ENCODE measurements around the gene PFN3. TPM values are rescaled to one million over a fixed set of nuclear protein-coding genes. Genes with fewer than 3 reads are reported as not detected.
A peak's percentile ranks its signal among the peaks of the same experiment; 100 is the strongest.

The PFN3 gene
- total RNA-seq, 5 donors from 2014 or later (not counting 1 experiment from before 2014, with no cell fraction given), result not detected

GRCh38 chr5:177403102-177403791 lies 2.8 kb upstream of the PFN3 start:
- ATAC-seq (replicated peaks in 1 of 4) (peak; percentile 43 to 58 (median 50)), DNase-seq (peak in 34 of 35 experiments; percentile 19 to 82 (median 57))
- Mint-ChIP-seq H3K4me1 (peaks cover 27 to 38% (median 32%) of the 10 kb centered on the region in 3 donors), H3K9me3 (no peaks in the 10 kb centered on the region), H3K4me3 (peak overlapping the region; percentile 75 to 85 (median 79)), H3K36me3 (no peaks in the 10 kb centered on the region), H3K27ac (peak overlapping the region in 1 of 2 donors; percentile 39), H3K27me3 (no peaks in the 10 kb centered on the region)
- ChIA-PET POLR2A (interaction anchor here in 1 of 2 donors (0.5 to 1.9 kb wide), 3 partner anchors 11 to 52 kb away, joined by 3 to 13 read pairs (median 4); partner anchors contain the start of gene GRK6), CTCF (interaction anchor here (0.7 to 4.8 kb wide), 23 partner anchors 9 to 98 kb away, joined by 3 to 100 read pairs (median 9); partner anchors contain the start of genes GRK6 (in 1 of the 2), PDLIM7 (in 1 of the 2) and PRR7 (in 1 of the 2))
- Histone ChIP-seq H3K36me3 (ENCODE audit: control insufficient read depth in 2 of 2, extremely low read depth in 1 of 2, insufficient read depth in 1 of 2, low read length in 1 of 2) (no peaks in the 10 kb centered on the region), H3K9me3 (no peaks in the 10 kb centered on the region), H3K27ac (ENCODE audit: low read length) (peak overlapping the region; percentile 18), H3K4me3 (ENCODE audit: control insufficient read depth in 1 of 2, extremely low read depth in 1 of 2, low read length in 1 of 2) (peak overlapping the region; percentile 60), H3K4me1 (ENCODE audit: control insufficient read depth in 1 of 2, extremely low read depth in 1 of 2, insufficient read depth in 2 of 2, low read length in 2 of 2) (peaks cover 22 to 50% of the 10 kb centered on the region in 2 experiments), H3K27me3 (replicated peaks in 1 of 2; ENCODE audit: control insufficient read depth in 2 of 2, extremely low read depth in 1 of 2, insufficient read depth in 2 of 2, low read length in 1 of 2) (peaks cover 7 to 20% of the 10 kb centered on the region in 2 experiments)
- under 1% methylated on average over 52 of the region's 61 CpGs for WGBS (ENCODE audit: insufficient coverage)

DNA sequence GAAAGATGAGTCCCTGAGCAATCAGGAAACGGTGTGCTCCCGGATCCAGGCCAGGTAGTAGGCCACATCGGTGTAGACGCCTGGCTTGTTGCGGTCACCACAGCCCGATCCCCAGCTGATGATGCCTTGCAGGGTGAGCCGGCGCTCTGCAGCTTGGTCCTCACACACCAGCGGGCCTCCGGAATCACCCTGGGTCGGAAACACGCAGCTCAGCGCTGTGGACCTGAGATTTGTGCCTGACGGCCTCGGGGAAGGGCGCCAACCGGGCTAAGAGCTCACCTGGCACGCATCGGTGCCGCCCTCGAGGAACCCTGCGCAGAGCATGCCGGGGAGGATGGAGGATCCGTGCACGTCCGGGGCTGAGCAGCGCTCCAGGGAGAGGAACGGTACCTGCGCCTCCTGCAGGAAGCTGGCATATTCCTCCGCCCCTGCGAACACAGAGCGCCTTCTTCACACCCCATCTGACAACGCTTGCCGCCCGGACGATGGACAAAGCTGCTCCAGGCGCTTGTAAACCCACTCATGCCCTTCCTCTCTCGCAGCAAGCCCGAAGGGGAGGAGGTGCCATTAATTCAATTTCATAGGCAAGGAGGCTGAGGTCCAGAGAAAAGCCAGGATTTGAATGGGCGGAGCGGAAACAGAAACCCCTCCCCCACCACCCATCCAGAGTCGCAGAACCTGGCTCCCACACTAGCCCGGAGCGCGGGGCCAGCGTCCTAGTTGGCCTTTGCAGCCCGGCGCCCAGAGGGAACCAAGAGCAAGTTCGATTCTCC lies 2.0 kb upstream of the PFN3 start:
- Histone ChIP-seq H3K9me3 (no peaks in the 10 kb centered on the region), H3K4me3 (ENCODE audit: control insufficient read depth in 1 of 2, extremely low read depth in 1 of 2, low read length in 1 of 2) (peak overlapping the region; percentile 60), H3K36me3 (ENCODE audit: control insufficient read depth in 2 of 2, extremely low read depth in 1 of 2, insufficient read depth in 1 of 2, low read length in 1 of 2) (no peaks in the 10 kb centered on the region), H3K4me1 (ENCODE audit: control insufficient read depth in 1 of 2, extremely low read depth in 1 of 2, insufficient read depth in 2 of 2, low read length in 2 of 2) (peaks cover 22 to 50% of the 10 kb centered on the region in 2 experiments), H3K27ac (ENCODE audit: low read length) (peak overlapping the region; percentile 18), H3K27me3 (replicated peaks in 1 of 2; ENCODE audit: control insufficient read depth in 2 of 2, extremely low read depth in 1 of 2, insufficient read depth in 2 of 2, low read length in 1 of 2) (peaks cover 7 to 20% of the 10 kb centered on the region in 2 experiments)
- H3K4me3 Mint-ChIP-seq, result peak overlapping the region; percentile 75 to 85 (median 79)
- H3K9me3 Mint-ChIP-seq, result no peaks in the 10 kb centered on the region
- WGBS (ENCODE audit: insufficient coverage), result 26% methylated on average over 35 of the region's 49 CpGs
- peak; percentile 39 to 82 (median 58) for DNase-seq
- no peaks in the 10 kb centered on the region for H3K27me3 Mint-ChIP-seq
- ChIA-PET POLR2A (interaction anchor here in 1 of 2 donors (0.5 to 1.5 kb wide), 2 partner anchors 12 to 52 kb away, joined by 3 to 4 read pairs; no protein-coding TSS in a partner anchor), CTCF (interaction anchor here (0.6 to 4.8 kb wide), 26 partner anchors 8 to 99 kb away, joined by 3 to 100 read pairs (median 8); partner anchors contain the start of genes GRK6 (in 1 of the 2), PDLIM7 (in 1 of the 2) and PRR7 (in 1 of the 2))
- peaks cover 27 to 38% (median 32%) of the 10 kb centered on the region in 3 donors for H3K4me1 Mint-ChIP-seq
- ATAC-seq (replicated peaks in 1 of 4), result peak; percentile 52 to 61 (median 56)
- H3K36me3 Mint-ChIP-seq, result no peaks in the 10 kb centered on the region
- H3K27ac Mint-ChIP-seq, result peak overlapping the region; percentile 34 to 70

GRCh38 chr5:177397875-177398390 lies 2.5 kb downstream of the PFN3 start:
- H3K27ac Mint-ChIP-seq, result no peak overlapping the region
- ChIA-PET POLR2A (no interaction called here), CTCF (no interaction called here)
- H3K4me3 ChIP-seq (ENCODE audit: control insufficient read depth in 1 of 2, extremely low read depth in 1 of 2, low read length in 1 of 2), result no peak overlapping the region
- WGBS (ENCODE audit: insufficient coverage), result 96% methylated on average over 11 of the region's 16 CpGs
- H3K4me1 ChIP-seq (ENCODE audit: control insufficient read depth in 1 of 2, extremely low read depth in 1 of 2, insufficient read depth in 2 of 2, low read length in 2 of 2), result peaks cover 8 to 10% of the 10 kb centered on the region in 2 experiments
- peaks cover 9 to 16% (median 10%) of the 10 kb centered on the region in 3 donors for H3K4me1 Mint-ChIP-seq
- H3K27ac ChIP-seq (ENCODE audit: low read length), result no peak overlapping the region
- DNase-seq (no peak), ATAC-seq (replicated peaks in 1 of 4) (no peak)
- peaks cover 7 to 8% of the 10 kb centered on the region in 2 experiments for H3K27me3 ChIP-seq (replicated peaks in 1 of 2; ENCODE audit: control insufficient read depth in 2 of 2, extremely low read depth in 1 of 2, insufficient read depth in 2 of 2, low read length in 1 of 2)
- no peaks in the 10 kb centered on the region for H3K27me3 Mint-ChIP-seq
- no peaks in the 10 kb centered on the region for H3K9me3 Mint-ChIP-seq
- H3K9me3 ChIP-seq, result no peaks in the 10 kb centered on the region
- no peaks in the 10 kb centered on the region for H3K36me3 Mint-ChIP-seq
- no peak overlapping the region for H3K4me3 Mint-ChIP-seq
- H3K36me3 ChIP-seq (ENCODE audit: control insufficient read depth in 2 of 2, extremely low read depth in 1 of 2, insufficient read depth in 1 of 2, low read length in 1 of 2), result no peaks in the 10 kb centered on the region

DNA sequence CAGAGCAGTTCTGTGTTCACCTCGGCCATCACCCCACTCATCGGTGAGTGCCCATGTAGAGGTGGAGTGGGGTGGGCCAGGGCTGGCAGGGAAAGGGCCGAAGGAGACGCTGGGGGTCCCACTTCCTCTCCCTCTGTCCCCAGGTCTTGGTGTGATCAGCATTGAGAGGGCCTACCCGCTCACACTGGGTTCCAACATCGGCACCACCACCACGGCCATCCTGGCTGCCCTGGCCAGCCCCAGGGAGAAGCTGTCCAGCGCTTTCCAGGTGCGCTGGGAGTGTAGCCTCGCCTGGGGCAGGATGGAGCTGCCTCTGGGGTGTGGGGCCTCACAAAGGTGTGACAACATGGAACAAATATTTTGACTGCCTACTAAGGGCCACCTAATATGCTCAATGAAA lies 3.7 kb downstream of the PFN3 start:
- Mint-ChIP-seq H3K36me3 (no peaks in the 10 kb centered on the region), H3K4me1 (peaks cover 0 to 6% (median 0%) of the 10 kb centered on the region in 3 donors), H3K9me3 (no peaks in the 10 kb centered on the region), H3K27me3 (no peaks in the 10 kb centered on the region), H3K27ac (peak overlapping the region in 1 of 2 donors; percentile 48), H3K4me3 (no peak overlapping the region)
- POLR2A ChIA-PET, result no interaction called here
- H3K9me3 ChIP-seq, result no peaks in the 10 kb centered on the region
- 84% methylated on average over 7 of the region's 10 CpGs for WGBS (ENCODE audit: insufficient coverage)
- DNase-seq (no peak), ATAC-seq (replicated peaks in 1 of 4) (no peak)
- no peak overlapping the region for H3K4me3 ChIP-seq (ENCODE audit: control insufficient read depth in 1 of 2, extremely low read depth in 1 of 2, low read length in 1 of 2)
- peaks cover 0 to 4% of the 10 kb centered on the region in 2 experiments for H3K27me3 ChIP-seq (replicated peaks in 1 of 2; ENCODE audit: control insufficient read depth in 2 of 2, extremely low read depth in 1 of 2, insufficient read depth in 2 of 2, low read length in 1 of 2)
- H3K27ac ChIP-seq (ENCODE audit: low read length), result no peak overlapping the region
- CTCF ChIA-PET, result no interaction called here
- no peaks in the 10 kb centered on the region for H3K4me1 ChIP-seq (ENCODE audit: control insufficient read depth in 1 of 2, extremely low read depth in 1 of 2, insufficient read depth in 2 of 2, low read length in 2 of 2)
- H3K36me3 ChIP-seq (ENCODE audit: control insufficient read depth in 2 of 2, extremely low read depth in 1 of 2, insufficient read depth in 1 of 2, low read length in 1 of 2), result no peaks in the 10 kb centered on the region

DNA sequence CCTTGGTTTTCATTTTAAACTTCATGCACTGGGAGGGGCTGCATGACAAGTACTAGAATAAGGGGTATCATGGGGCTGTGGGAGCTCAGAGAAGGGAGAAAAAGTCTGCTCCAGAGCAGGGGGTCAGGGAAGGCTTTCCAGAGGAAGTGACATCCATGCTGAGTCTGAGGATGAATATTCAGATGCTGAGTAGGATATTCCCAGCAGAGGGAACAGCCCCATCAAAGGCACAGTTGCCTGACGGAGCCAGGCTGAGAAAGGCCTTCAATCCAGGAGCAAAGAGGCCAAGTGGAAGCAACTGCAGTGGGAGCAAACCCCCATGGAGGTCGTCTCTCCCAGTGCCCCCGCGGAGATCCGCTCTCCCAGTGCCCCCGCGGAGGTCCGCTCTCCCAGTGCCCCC lies 4.4 kb downstream of the PFN3 start:
- Mint-ChIP-seq H3K9me3 (no peaks in the 10 kb centered on the region), H3K36me3 (no peaks in the 10 kb centered on the region), H3K4me3 (no peak overlapping the region), H3K4me1 (peaks cover 4 to 6% (median 5%) of the 10 kb centered on the region in 3 donors), H3K27me3 (no peaks in the 10 kb centered on the region), H3K27ac (no peak overlapping the region)
- DNase-seq (no peak), ATAC-seq (replicated peaks in 1 of 4) (no peak)
- H3K4me3 ChIP-seq (ENCODE audit: control insufficient read depth in 1 of 2, extremely low read depth in 1 of 2, low read length in 1 of 2), result no peak overlapping the region
- ChIA-PET CTCF (interaction anchor here in 1 of 2 donors (0.6 kb wide), 1 partner anchor 67 kb away, joined by 6 read pairs; no protein-coding TSS in a partner anchor), POLR2A (no interaction called here)
- H3K27me3 ChIP-seq (replicated peaks in 1 of 2; ENCODE audit: control insufficient read depth in 2 of 2, extremely low read depth in 1 of 2, insufficient read depth in 2 of 2, low read length in 1 of 2), result peaks cover 0 to 1% of the 10 kb centered on the region in 2 experiments
- H3K4me1 ChIP-seq (ENCODE audit: control insufficient read depth in 1 of 2, extremely low read depth in 1 of 2, insufficient read depth in 2 of 2, low read length in 2 of 2), result peaks cover 0 to 4% of the 10 kb centered on the region in 2 experiments
- H3K9me3 ChIP-seq, result no peaks in the 10 kb centered on the region
- WGBS (ENCODE audit: insufficient coverage), result 91% methylated on average over 5 of the region's 8 CpGs
- H3K27ac ChIP-seq (ENCODE audit: low read length), result no peak overlapping the region
- no peaks in the 10 kb centered on the region for H3K36me3 ChIP-seq (ENCODE audit: control insufficient read depth in 2 of 2, extremely low read depth in 1 of 2, insufficient read depth in 1 of 2, low read length in 1 of 2)

GRCh38 chr5:177393990-177394389 lies 6.5 kb downstream of the PFN3 start:
- CTCF ChIA-PET, result interaction anchor here in 1 of 2 donors (0.5 to 2.8 kb wide), 2 partner anchors 9 to 667 kb away, joined by 3 to 12 read pairs; no protein-coding TSS in a partner anchor

More at GRCh38 chr5:177393990-177394389, 6.5 kb downstream of the PFN3 start:
- ATAC-seq (replicated peaks in 1 of 4) (no peak), DNase-seq (no peak)
- Mint-ChIP-seq H3K4me3 (no peak overlapping the region), H3K36me3 (no peaks in the 10 kb centered on the region), H3K27ac (no peak overlapping the region), H3K9me3 (no peaks in the 10 kb centered on the region), H3K27me3 (no peaks in the 10 kb centered on the region), H3K4me1 (peaks cover 25 to 27% (median 25%) of the 10 kb centered on the region in 3 donors)
- H3K27me3 ChIP-seq (replicated peaks in 1 of 2; ENCODE audit: control insufficient read depth in 2 of 2, extremely low read depth in 1 of 2, insufficient read depth in 2 of 2, low read length in 1 of 2), result no peaks in the 10 kb centered on the region
- no peaks in the 10 kb centered on the region for H3K9me3 ChIP-seq
- H3K36me3 ChIP-seq (ENCODE audit: control insufficient read depth in 2 of 2, extremely low read depth in 1 of 2, insufficient read depth in 1 of 2, low read length in 1 of 2), result no peaks in the 10 kb centered on the region
- WGBS (ENCODE audit: insufficient coverage), result 96% methylated on average over 5 of the region's 5 CpGs
- no peak overlapping the region for H3K27ac ChIP-seq (ENCODE audit: low read length)
- H3K4me1 ChIP-seq (ENCODE audit: control insufficient read depth in 1 of 2, extremely low read depth in 1 of 2, insufficient read depth in 2 of 2, low read length in 2 of 2), result peaks cover 13 to 25% of the 10 kb centered on the region in 2 experiments
- H3K4me3 ChIP-seq (ENCODE audit: control insufficient read depth in 1 of 2, extremely low read depth in 1 of 2, low read length in 1 of 2), result no peak overlapping the region
- POLR2A ChIA-PET, result no interaction called here

Measured in T-cell (primary cell).